ENCODE measurements around the gene CLIC3. TPM values are rescaled to one million over a fixed set of nuclear protein-coding genes. Genes with fewer than 3 reads are reported as not detected.

CLIC3 gene
- total RNA-seq, 1 experiment from 2014 or later = 24.1 TPM

- DNase-seq = no peak
- POLR2A ChIA-PET (ENCODE audit: unreplicated experiment) = no interaction called here
- BruUV-seq (replicated peaks) = no TSS peak
- Histone ChIP-seq H3F3A (ENCODE audit: insufficient read depth, low read depth) (peaks cover 27% of the 10 kb centered on the region; the same call in 1 of the 2 replicates), H3K4me2 (no peak overlapping the region), H3K9me3 (ENCODE audit: insufficient read depth, low read depth) (no peaks in the 10 kb centered on the region), H3K36me3 (ENCODE audit: low read depth) (no peaks in the 10 kb centered on the region), H3K27ac (no peak overlapping the region), H3K4me1 (replicated peaks; ENCODE audit: insufficient read depth) (0 out of 2 replicates have a peak, but pooled peaks cover 5% of the 10 kb centered on the region), H3K4me3 (no peak overlapping the region), H4K20me1 (ENCODE audit: insufficient read depth) (no peaks in the 10 kb centered on the region; the same call in 1 of the 2 replicates), H3K79me2 (ENCODE audit: low read depth) (peaks cover 7% of the 10 kb centered on the region; the same call in 1 of the 2 replicates), H2AFZ (no peak overlapping the region), H3K9me2 (ENCODE audit: insufficient read depth) (no peaks in the 10 kb centered on the region), H3K27me3 (ENCODE audit: insufficient read depth, low read depth) (no peaks in the 10 kb centered on the region)
- CTCF ChIA-PET = interaction anchor here (0.6 to 0.7 kb wide), 2 partner anchors 12 to 355 kb away, joined by 5 to 8 read pairs; no protein-coding TSS in a partner anchor
- TF ChIP-seq CTCF (conservative IDR thresholded peaks at IDR 0.05) = no peak
- no peak for TF ChIP-seq EZH2 (IDR thresholded peaks at IDR 0.05; ENCODE audit: low read depth)
- intact Hi-C loops (cut with micrococcal nuclease; ENCODE audit: unreplicated experiment) = no loop called here
Observed at GRCh38 chr9:136988872-136989271, 7.5 kb downstream of the CLIC3 start.

- H3K4me2 ChIP-seq = no peak overlapping the region
Observed at GRCh38 chr9:136985853-136986252, 10.5 kb downstream of the CLIC3 start.

GRCh38 chr9:136985027-136985602 lies 11.3 kb downstream of the CLIC3 start:
- POLR2A ChIA-PET (ENCODE audit: unreplicated experiment) = no interaction called here
- no peak for DNase-seq
- TF ChIP-seq CTCF (conservative IDR thresholded peaks at IDR 0.05) = no peak
- TF ChIP-seq EZH2 (IDR thresholded peaks at IDR 0.05; ENCODE audit: low read depth) = no peak
- Histone ChIP-seq H3K4me2 (no peak overlapping the region), H2AFZ (no peak overlapping the region), H3K79me2 (ENCODE audit: low read depth) (no peaks in the 10 kb centered on the region), H3F3A (ENCODE audit: insufficient read depth, low read depth) (peaks cover 7% of the 10 kb centered on the region; the same call in 1 of the 2 replicates), H4K20me1 (ENCODE audit: insufficient read depth) (no peaks in the 10 kb centered on the region), H3K4me3 (no peak overlapping the region), H3K36me3 (ENCODE audit: low read depth) (no peaks in the 10 kb centered on the region), H3K27me3 (ENCODE audit: insufficient read depth, low read depth) (no peaks in the 10 kb centered on the region), H3K4me1 (replicated peaks; ENCODE audit: insufficient read depth) (peaks cover 9% of the 10 kb centered on the region), H3K9me3 (ENCODE audit: insufficient read depth, low read depth) (no peaks in the 10 kb centered on the region), H3K27ac (no peak overlapping the region), H3K9me2 (ENCODE audit: insufficient read depth) (no peaks in the 10 kb centered on the region)
- CTCF ChIA-PET = no interaction called here
- intact Hi-C loops (cut with micrococcal nuclease; ENCODE audit: unreplicated experiment) = no loop called here
- no TSS peak for BruUV-seq (replicated peaks)

More at GRCh38 chr9:136985853-136986252, 10.5 kb downstream of the CLIC3 start:
- no peaks in the 10 kb centered on the region for H3K9me2 ChIP-seq (ENCODE audit: insufficient read depth)
- H3K4me1 ChIP-seq (replicated peaks; ENCODE audit: insufficient read depth) = peaks cover 9% of the 10 kb centered on the region
- no peak overlapping the region for H2AFZ ChIP-seq
- no peak overlapping the region for H3K4me3 ChIP-seq
- ChIA-PET CTCF (no interaction called here), POLR2A (ENCODE audit: unreplicated experiment) (no interaction called here)
- H4K20me1 ChIP-seq (ENCODE audit: insufficient read depth) = no peaks in the 10 kb centered on the region; the same call in 1 of the 2 replicates
- H3K79me2 ChIP-seq (ENCODE audit: low read depth) = no peaks in the 10 kb centered on the region
- peaks cover 15% of the 10 kb centered on the region; the same call in 1 of the 2 replicates for H3F3A ChIP-seq (ENCODE audit: insufficient read depth, low read depth)
- DNase-seq = no peak
- no TSS peak for BruUV-seq (replicated peaks)
- H3K9me3 ChIP-seq (ENCODE audit: insufficient read depth, low read depth) = no peaks in the 10 kb centered on the region
- H3K36me3 ChIP-seq (ENCODE audit: low read depth) = no peaks in the 10 kb centered on the region
- H3K27me3 ChIP-seq (ENCODE audit: insufficient read depth, low read depth) = no peaks in the 10 kb centered on the region
- intact Hi-C loops (cut with micrococcal nuclease; ENCODE audit: unreplicated experiment) = no loop called here
- no peak overlapping the region for H3K27ac ChIP-seq
- TF ChIP-seq CTCF (conservative IDR thresholded peaks at IDR 0.05) = no peak
- no peak for TF ChIP-seq EZH2 (IDR thresholded peaks at IDR 0.05; ENCODE audit: low read depth)
